OCI-LY3 (cell line): ENCODE results near the gene ALG1.

Experiments
- CTCF ChIP-seq: fragments of 200-600, 300-600 bp; sonication (generic); IDR thresholded peaks from 2 replicates; pipeline ENCODE4 v1.5.1; 2014; ENCODE audit warnings: antibody characterized with exemption, low read length, low read depth
- EZH2phosphoT487 ChIP-seq: fragments of 200-600 bp; shearing (Covaris generic); IDR thresholded peaks from 2 replicates; pipeline ENCODE4 v1.6.1; 2018; ENCODE audit warnings: antibody characterized with exemption, mixed run types, low read depth

DNA sequence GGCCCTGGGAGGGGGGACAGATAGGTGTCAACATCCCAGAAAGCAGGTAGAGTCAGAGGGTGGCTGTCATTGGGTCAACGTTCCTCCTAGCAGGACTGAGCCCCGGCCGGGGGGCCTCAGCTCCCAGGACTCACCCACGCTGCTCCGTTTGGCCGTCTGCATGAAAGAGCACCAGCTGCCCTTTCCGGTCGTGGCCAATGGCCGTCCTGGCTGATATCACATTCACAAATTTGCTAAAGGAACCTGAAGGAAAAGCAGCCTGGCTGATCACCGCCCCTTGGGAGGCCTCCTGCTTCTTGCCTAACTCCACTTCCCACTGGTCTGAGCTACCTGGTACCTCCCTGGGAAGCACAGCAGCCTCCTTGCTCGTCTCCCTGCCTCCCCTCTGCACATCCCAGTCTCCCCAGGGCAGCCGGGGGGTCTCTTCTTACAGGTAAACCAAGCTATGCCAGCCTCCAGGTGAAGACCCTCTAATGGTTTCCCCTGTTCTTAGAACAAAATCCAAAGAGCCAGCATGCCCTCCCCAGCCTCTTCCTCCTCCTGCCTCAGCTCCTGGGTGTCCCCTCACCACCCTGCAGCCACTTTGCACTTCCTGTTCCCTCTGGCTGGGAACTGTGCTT, 41.3 kb upstream of the ALG1 start:
- TF ChIP-seq CTCF, result no peak
- no peak for TF ChIP-seq EZH2phosphoT487
